HEK293T (cell line): ENCODE measurements around the gene CCDC195.
"Not testable (repeated sequence)": the region's sequence is repeated elsewhere in the genome, so short reads cannot be mapped to it uniquely, and the experiment has no call there.

Source experiments
- CTCF ChIA-PET: fragments of 350-600 bp; formaldehyde crosslinking; extraction: SDS; loops from one replicate; lab custom pipeline; 2021; ENCODE audit warnings: antibody characterized with exemption, inconsistent platforms; lab: Yijun Ruan, JAX
- POLR2A ChIA-PET: fragments of 350-600 bp; formaldehyde crosslinking; extraction: SDS; loops from one replicate; lab custom pipeline; 2020; ENCODE audit warnings: antibody characterized with exemption, inconsistent platforms; lab: Yijun Ruan, JAX
- DNase-seq: peaks from one replicate; pipeline ENCODE4 v3.0.0; 2012; ENCODE audit warnings: mixed read lengths; ENCODE audit errors: extremely low spot score
- ARNT ChIP-seq: fragments of 450-650 bp; IDR thresholded peaks from 2 replicates; pipeline ENCODE4 v1.6.1; 2017; ENCODE audit warnings: mild to moderate bottlenecking
- BHLHE40 ChIP-seq: fragments of 450-650 bp; IDR thresholded peaks from 2 replicates; pipeline ENCODE4 v1.6.1; 2016; ENCODE audit warnings: mild to moderate bottlenecking, moderate library complexity, borderline replicate concordance
- CTBP1 ChIP-seq: fragments of 450-650 bp; IDR thresholded peaks from 2 replicates; pipeline ENCODE4 v1.6.1; 2016; ENCODE audit warnings: borderline replicate concordance
- ELF4 ChIP-seq: fragments of 450-650 bp; IDR thresholded peaks from 2 replicates; pipeline ENCODE4 v1.6.1; 2017; ENCODE audit warnings: antibody characterized with exemption
- FOXA1 ChIP-seq: fragments of 450-650 bp; IDR thresholded peaks from 2 replicates; pipeline ENCODE4 v1.6.1; 2016; ENCODE audit warnings: mild to moderate bottlenecking
- FOXK2 ChIP-seq: fragments of 450-650 bp; IDR thresholded peaks from 2 replicates; pipeline ENCODE4 v1.6.1; 2016; ENCODE audit warnings: mild to moderate bottlenecking
- FOXM1 ChIP-seq: fragments of 450-650 bp; IDR thresholded peaks from 2 replicates; pipeline ENCODE4 v1.6.1; 2017; ENCODE audit warnings: mild to moderate bottlenecking, borderline replicate concordance
- HDGF ChIP-seq: fragments of 450-650 bp; IDR thresholded peaks from 2 replicates; pipeline ENCODE4 v1.6.1; 2017; ENCODE audit warnings: antibody characterized with exemption, borderline replicate concordance
- L3MBTL2 ChIP-seq: fragments of 450-650 bp; conservative IDR thresholded peaks from 2 replicates; pipeline ENCODE4 v1.6.1; 2016; ENCODE audit warnings: mild to moderate bottlenecking
- LEF1 ChIP-seq: fragments of 450-650 bp; IDR thresholded peaks from 2 replicates; pipeline ENCODE4 v1.6.1; 2017; ENCODE audit warnings: mild to moderate bottlenecking, borderline replicate concordance
- NFRKB ChIP-seq: fragments of 450-650 bp; IDR thresholded peaks from 2 replicates; pipeline ENCODE4 v1.6.1; 2016; ENCODE audit warnings: mild to moderate bottlenecking, moderate library complexity
- SP1 ChIP-seq: fragments of 450-650 bp; IDR thresholded peaks from 2 replicates; pipeline ENCODE4 v1.6.1; 2017
- SUZ12 ChIP-seq: fragments of 450-650 bp; IDR thresholded peaks from 2 replicates; pipeline ENCODE4 v1.6.1; 2016; ENCODE audit warnings: mild to moderate bottlenecking
- TARDBP ChIP-seq: fragments of 450-650 bp; IDR thresholded peaks from 2 replicates; pipeline ENCODE4 v1.6.1; 2016
- ZNF384 ChIP-seq: fragments of 450-650 bp; IDR thresholded peaks from 2 replicates; pipeline ENCODE4 v1.6.1; 2016
- TF ChIP-seq, protein P1 (sequence below): fragments of 450-650 bp; IDR thresholded peaks from 2 replicates; pipeline ENCODE4 v1.6.1; 2016

Gene CCDC195

DNA sequence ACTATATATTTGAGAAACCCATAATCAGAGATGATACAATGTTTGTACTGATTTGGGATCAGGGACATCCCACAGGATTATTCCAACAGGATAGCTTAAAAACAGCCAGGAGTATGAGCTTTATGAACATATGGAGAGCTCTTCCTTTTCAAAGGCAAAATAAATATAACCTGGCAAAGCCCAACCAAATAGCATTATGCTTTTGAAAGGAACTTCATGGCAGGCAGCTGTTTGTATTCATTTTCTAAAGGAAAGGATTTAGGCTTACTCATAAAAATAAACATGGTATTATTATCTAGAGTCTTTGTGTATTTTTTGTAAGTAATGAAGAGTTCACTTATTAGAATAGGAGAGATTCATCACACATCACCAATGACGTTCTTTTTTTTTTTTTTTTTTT, 44.4 kb downstream of the CCDC195 start:
- CTCF ChIA-PET, result no interaction called here
- DNase-seq, result no peak
- TF ChIP-seq, protein P1, sequence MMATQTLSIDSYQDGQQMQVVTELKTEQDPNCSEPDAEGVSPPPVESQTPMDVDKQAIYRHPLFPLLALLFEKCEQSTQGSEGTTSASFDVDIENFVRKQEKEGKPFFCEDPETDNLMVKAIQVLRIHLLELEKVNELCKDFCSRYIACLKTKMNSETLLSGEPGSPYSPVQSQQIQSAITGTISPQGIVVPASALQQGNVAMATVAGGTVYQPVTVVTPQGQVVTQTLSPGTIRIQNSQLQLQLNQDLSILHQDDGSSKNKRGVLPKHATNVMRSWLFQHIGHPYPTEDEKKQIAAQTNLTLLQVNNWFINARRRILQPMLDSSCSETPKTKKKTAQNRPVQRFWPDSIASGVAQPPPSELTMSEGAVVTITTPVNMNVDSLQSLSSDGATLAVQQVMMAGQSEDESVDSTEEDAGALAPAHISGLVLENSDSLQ, result no peak
- TF ChIP-seq SP1, result no peak
- TF ChIP-seq L3MBTL2, result no peak
- no peak for TF ChIP-seq CTBP1
- no peak for TF ChIP-seq HDGF
- TF ChIP-seq ELF4, result no peak
- TF ChIP-seq FOXM1, result no peak
- no peak for TF ChIP-seq TARDBP
- TF ChIP-seq LEF1, result no peak
- no peak for TF ChIP-seq NFRKB
- no peak for TF ChIP-seq ARNT
- TF ChIP-seq FOXK2, result no peak
- TF ChIP-seq SUZ12, result no peak
- no peak for TF ChIP-seq BHLHE40
- no peak for TF ChIP-seq ZNF384
- TF ChIP-seq FOXA1, result no peak
- POLR2A ChIA-PET, result no interaction called here

DNA sequence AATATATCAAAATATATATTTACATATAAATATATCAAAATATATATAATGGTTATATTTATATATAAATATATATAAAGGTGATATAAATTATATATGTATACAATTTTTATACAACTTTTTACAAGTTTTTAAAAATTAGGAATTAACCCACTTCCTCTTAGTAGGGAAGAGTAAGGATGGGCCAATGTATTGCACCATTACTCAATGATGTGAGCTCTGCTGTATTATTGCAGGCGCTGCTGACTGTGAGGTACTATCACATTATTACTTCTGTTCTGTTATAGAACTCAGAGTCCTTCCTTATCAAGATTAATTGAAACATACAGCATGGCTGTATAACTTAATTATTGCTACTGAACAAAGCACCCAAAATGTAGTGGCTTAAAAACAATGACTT, 46.0 kb downstream of the CCDC195 start:
- no peak for DNase-seq
- no peak for TF ChIP-seq FOXM1
- no peak for TF ChIP-seq ZNF384
- no peak for TF ChIP-seq FOXA1
- no peak for TF ChIP-seq CTBP1
- no peak for TF ChIP-seq ARNT
- no peak for TF ChIP-seq NFRKB
- TF ChIP-seq SP1, result no peak
- no peak for TF ChIP-seq FOXK2
- TF ChIP-seq HDGF, result no peak
- no peak for TF ChIP-seq LEF1
- TF ChIP-seq BHLHE40, result no peak
- TF ChIP-seq ELF4, result no peak
- no peak for TF ChIP-seq SUZ12
- ChIA-PET POLR2A (no interaction called here), CTCF (no interaction called here)

DNA sequence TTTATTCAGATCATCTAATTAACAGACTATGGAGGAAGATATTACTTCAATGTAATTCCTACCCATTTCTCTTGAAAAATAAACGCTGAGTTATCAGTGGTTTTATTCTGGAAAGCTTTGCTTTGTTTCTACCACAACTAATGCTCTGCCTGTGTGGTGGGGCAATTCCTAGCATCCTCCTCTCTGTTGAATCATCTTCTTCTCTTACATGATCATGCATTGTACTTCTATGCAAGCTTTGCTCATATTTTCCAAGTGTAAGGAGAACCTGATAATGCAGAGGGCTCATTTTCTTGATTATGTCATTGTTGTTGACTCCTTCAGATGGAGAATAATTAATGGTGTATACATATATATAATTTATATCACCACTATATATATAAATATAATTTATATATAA, 46.7 kb downstream of the CCDC195 start:
- DNase-seq, result no peak
- CTCF ChIA-PET, result no interaction called here
- POLR2A ChIA-PET, result no interaction called here
- no peak for TF ChIP-seq FOXK2
- TF ChIP-seq SUZ12, result no peak
- TF ChIP-seq ELF4, result no peak
- no peak for TF ChIP-seq ZNF384

DNA sequence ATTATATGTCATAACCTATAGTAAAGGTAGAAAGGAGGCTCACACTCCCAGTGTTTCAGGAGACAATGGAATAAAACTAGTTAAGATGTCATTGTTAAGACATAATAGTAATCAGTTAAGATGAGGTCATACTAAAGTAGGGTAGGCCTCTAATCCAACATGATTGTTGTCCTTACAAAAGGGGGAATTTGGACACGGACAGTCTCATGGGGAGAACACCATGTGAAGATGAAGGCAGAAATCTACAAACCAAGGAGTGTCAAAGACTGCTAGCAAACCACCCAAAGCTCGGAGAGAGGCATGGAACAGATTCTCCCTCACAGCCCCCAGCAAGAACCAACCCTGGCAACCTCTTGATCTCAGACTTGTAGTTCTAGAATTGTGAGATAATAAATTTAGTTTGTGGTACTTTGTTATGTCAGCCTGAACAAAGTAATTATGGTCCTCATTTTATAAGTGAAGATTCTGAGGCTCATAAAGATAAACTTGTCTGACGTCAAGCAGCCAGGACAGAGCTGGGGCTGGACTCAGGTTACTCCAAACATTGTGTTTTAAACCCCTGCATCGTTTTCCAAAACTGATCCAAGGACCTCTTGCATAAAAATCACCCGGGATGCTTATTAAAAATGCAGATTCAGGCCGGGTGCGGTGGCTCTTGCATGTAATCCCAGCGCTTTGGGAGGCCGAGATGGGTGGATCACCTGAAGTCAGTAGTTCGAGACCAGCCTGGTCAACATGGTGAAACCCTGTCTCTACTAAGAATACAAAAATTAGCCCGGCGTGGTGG, 47.8 kb downstream of the CCDC195 start:
- ChIA-PET CTCF (interaction anchor here (0.6 kb wide), 1 partner anchor 315 kb away, joined by 3 read pairs; no protein-coding TSS in a partner anchor), POLR2A (no interaction called here)
- peak; percentile 16 for DNase-seq
- TF ChIP-seq BHLHE40, result no peak
- no peak for TF ChIP-seq ARNT
- no peak for TF ChIP-seq ZNF384
- peak; percentile 35; the same call in 1 of the 2 replicates for TF ChIP-seq CTBP1
- no peak for TF ChIP-seq SP1
- TF ChIP-seq NFRKB, result no peak
- TF ChIP-seq, protein P1, result peak; percentile 66
- no peak for TF ChIP-seq FOXM1
- TF ChIP-seq TARDBP, result no peak

DNA sequence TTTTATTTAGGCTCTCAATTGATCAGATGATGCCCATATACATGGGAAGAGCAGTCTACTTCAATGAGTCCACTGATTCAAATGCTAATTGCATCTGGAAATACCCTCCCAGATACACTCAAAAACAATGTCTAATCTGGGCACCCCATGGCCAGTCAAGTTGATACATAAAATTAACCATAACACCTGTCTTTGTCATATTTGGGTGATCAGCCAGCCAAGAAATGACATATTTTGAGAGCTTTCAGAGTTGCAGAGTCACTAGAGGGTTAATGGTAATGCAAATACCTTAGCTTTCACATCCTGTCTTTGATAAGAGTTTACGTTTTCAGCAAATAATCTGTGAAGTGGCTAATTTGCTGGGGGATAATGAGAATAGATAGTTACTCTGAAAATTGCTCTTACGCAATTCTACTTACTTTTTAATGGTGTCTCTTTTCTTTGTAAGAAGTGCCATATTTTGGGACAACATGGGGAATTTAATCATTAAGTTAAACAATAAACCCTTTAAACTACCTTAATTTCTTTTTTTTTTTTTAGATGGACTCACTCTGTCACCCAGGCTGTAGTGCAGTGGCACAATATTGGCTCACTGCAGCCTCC, 49.1 kb downstream of the CCDC195 start:
- TF ChIP-seq SP1 (no peak), ZNF384 (no peak), TARDBP (no peak)
- CTCF ChIA-PET, result no interaction called here
- POLR2A ChIA-PET, result no interaction called here
- DNase-seq, result no peak

DNA sequence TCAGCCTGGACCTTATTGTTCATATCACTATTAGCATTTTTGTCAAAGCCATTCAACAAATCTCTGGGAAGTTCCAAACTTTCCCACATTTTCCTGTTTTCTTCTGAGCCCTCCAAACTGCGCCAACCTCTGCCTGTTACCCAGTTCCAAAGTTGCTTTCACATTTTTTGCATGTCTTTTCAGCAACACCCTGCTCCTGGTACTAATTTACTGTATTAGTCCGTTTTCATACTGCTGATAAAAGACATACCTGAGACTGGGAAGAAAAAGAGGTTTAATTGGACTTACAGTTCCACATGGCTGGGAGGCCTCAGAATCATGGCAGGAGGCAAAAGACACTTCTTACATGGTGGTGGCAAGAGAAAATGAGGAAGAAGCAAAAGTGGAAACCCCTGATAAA, 52.8 kb downstream of the CCDC195 start:
- POLR2A ChIA-PET, result not testable (repeated sequence)

DNA sequence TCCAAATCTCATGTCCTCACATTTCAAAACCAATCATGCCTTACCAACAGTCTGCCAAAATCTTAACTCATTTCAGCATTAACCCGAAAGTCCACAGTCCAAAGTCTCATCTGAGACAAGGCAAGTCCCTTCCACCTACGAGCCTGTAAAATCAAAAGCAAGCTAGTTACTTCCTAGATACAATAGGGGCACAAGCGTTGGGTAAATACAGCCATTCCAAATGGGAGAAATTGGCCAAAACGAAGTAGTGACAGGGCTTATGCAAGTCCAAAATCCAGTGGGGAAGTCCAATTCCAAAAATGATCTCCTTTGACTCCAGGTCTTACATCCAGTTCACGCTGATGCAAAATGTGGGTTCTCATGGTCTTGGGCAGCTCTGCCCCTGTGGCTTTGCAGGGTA, 54.5 kb downstream of the CCDC195 start:
- DNase-seq, CTCF ChIA-PET, POLR2A ChIA-PET: not testable (repeated sequence)

More for the DNA sequence above, 52.8 kb downstream of the CCDC195 start:
- CTCF ChIA-PET, DNase-seq: not testable (repeated sequence)
